ENCODE measurements around the gene SRXN1. TPM values are rescaled to one million over a fixed set of nuclear protein-coding genes. Genes with fewer than 3 reads are reported as not detected.

Gene SRXN1
- total RNA-seq, 1 experiment from 2014 or later = 80.8 TPM

- Histone ChIP-seq H3K27me3 (ENCODE audit: insufficient read depth, low read length) (no peaks in the 10 kb centered on the region), H3K9me2 (ENCODE audit: insufficient read depth) (no peaks in the 10 kb centered on the region), H3K9ac (ENCODE audit: low read length) (no peak overlapping the region), H3K4me2 (ENCODE audit: low read length) (no peak overlapping the region), H3K36me3 (ENCODE audit: control insufficient read depth in 1 of 2, insufficient read depth in 2 of 2, low read length in 2 of 2) (no peaks in the 10 kb centered on the region), H3K4me1 (ENCODE audit: control insufficient read depth in 1 of 2, insufficient read depth in 2 of 2, low read length in 2 of 2) (peaks cover 0 to 6% of the 10 kb centered on the region in 2 experiments; a peak in 1 of 4 replicates), H3K9me3 (ENCODE audit: control insufficient read depth in 1 of 2, insufficient read depth in 1 of 2, low read depth in 1 of 2, low read length in 2 of 2) (no peaks in the 10 kb centered on the region), H4K20me1 (ENCODE audit: insufficient read depth) (no peaks in the 10 kb centered on the region), H3K4me3 (replicated peaks in 1 of 2; ENCODE audit: low read depth in 1 of 2, low read length in 2 of 2) (no peak overlapping the region), H3K27ac (ENCODE audit: low read depth, low read length) (no peak overlapping the region), H3K79me2 (ENCODE audit: insufficient read depth, low read length) (no peaks in the 10 kb centered on the region), H2AFZ (ENCODE audit: low read depth, low read length, poor library complexity, severe bottlenecking) (no peak overlapping the region)
- ChIA-PET CTCF (no interaction called here), RAD21 (ENCODE audit: low non-redundant PET in 1 of 2, low total read pairs in 2 of 2, uncharacterized antibody in 2 of 2, unreplicated experiment in 2 of 2) (no interaction called here), POLR2A (no interaction called here)
- ATAC-seq (no peak), DNase-seq (ENCODE audit: low read depth, low spot score) (no peak)
- BruUV-seq (replicated peaks) = no TSS peak
- TF ChIP-seq CEBPB (IDR thresholded peaks at IDR 0.05; ENCODE audit: low read depth) = no peak
- no peak for TF ChIP-seq CTCF (IDR thresholded peaks at IDR 0.05 in 2 of 3, conservative IDR thresholded peaks at IDR 0.05 in 1 of 3; ENCODE audit: borderline replicate concordance in 1 of 3, insufficient read depth in 1 of 3, low read depth in 2 of 3, low read length in 2 of 3)
- TF ChIP-seq REST (IDR thresholded peaks at IDR 0.05; ENCODE audit: low read depth) = no peak
- TF ChIP-seq POLR2AphosphoS5 (IDR thresholded peaks at IDR 0.05; ENCODE audit: low read depth, low read length) = no peak
- TF ChIP-seq EZH2 (IDR thresholded peaks at IDR 0.05) = no peak
- TF ChIP-seq ELF1 (IDR thresholded peaks at IDR 0.05; ENCODE audit: borderline replicate concordance, low read depth) = no peak
- TF ChIP-seq EZH2phosphoT487 (IDR thresholded peaks at IDR 0.05; ENCODE audit: borderline replicate concordance) = no peak
- no peak for TF ChIP-seq EGR1 (IDR thresholded peaks at IDR 0.05; ENCODE audit: low read depth)
- TF ChIP-seq RAD21 (IDR thresholded peaks at IDR 0.05; ENCODE audit: low read depth) = no peak
- TF ChIP-seq ZNF274 (IDR thresholded peaks at IDR 0.05; ENCODE audit: low read depth, low read length) = no peak
- TF ChIP-seq MAX (IDR thresholded peaks at IDR 0.05) = no peak
- TF ChIP-seq ZFX (IDR thresholded peaks at IDR 0.05) = no peak
- intact Hi-C loops (cut with micrococcal nuclease) = no loop called here
These were observed 8.7 kb upstream of the SRXN1 start for GRCh38 chr20:661474-662270.
